ENCODE data around the gene PEX11G.

DNA sequence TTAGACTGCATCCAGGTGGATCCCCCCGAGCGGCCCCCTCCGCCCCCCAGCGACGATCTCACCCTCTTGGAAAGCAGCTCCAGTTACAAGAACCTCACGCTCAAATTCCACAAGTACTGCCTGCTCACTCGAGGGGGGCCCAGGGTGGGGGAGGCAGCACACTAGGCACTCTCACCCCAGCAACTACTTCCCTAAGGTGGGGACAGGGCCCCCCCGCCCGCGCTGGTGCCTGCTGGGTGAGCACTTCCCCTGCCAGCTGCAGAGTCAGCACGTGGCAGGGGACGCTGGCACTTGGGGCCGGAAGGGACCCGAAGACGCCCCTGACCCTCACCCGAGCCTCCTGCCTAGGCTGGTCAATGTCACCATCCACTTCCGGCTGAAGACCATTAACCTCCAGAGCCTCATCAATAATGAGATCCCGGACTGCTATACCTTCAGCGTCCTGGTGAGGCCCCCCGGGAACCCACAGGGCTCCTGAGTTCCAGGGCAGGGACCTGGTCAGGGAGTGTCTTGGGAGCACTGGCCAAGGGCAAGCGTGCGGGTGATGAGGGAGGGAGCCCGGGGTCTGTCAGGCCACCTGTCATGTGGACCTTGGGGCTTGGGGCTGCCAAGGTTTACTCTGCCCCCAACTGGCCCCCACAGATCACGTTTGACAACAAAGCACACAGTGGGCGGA is 38.8 kb upstream of the PEX11G start:
- TF ChIP-seq, protein P1, sequence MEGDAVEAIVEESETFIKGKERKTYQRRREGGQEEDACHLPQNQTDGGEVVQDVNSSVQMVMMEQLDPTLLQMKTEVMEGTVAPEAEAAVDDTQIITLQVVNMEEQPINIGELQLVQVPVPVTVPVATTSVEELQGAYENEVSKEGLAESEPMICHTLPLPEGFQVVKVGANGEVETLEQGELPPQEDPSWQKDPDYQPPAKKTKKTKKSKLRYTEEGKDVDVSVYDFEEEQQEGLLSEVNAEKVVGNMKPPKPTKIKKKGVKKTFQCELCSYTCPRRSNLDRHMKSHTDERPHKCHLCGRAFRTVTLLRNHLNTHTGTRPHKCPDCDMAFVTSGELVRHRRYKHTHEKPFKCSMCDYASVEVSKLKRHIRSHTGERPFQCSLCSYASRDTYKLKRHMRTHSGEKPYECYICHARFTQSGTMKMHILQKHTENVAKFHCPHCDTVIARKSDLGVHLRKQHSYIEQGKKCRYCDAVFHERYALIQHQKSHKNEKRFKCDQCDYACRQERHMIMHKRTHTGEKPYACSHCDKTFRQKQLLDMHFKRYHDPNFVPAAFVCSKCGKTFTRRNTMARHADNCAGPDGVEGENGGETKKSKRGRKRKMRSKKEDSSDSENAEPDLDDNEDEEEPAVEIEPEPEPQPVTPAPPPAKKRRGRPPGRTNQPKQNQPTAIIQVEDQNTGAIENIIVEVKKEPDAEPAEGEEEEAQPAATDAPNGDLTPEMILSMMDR (IDR thresholded peaks at IDR 0.05; ENCODE audit: low read depth, low read length, poor library complexity, severe bottlenecking): no peak
- no peak for TF ChIP-seq EZH2phosphoT487 (IDR thresholded peaks at IDR 0.05; ENCODE audit: borderline replicate concordance, low read length)
